Kidney (tissue), 14 donors: ENCODE measurements around the gene GSTA3. TPM values are rescaled to one million over a fixed set of nuclear protein-coding genes. Genes with fewer than 3 reads are reported as not detected.

Source experiments
- DNase-seq, 5 donors: peaks; one replicate each; pipeline ENCODE4 v3.0.0-alpha.2; 2013 to 2020
- FAIRE-seq: peaks from 2 replicates; lab custom pipeline; 2012; peaks lifted over from hg19 to GRCh38; lab: Jason Lieb, UNC
- H3K27ac ChIP-seq, 2 donors: one replicate each; pipeline ENCODE4 v1.7.0; 2013; ENCODE audit warnings: low read depth in 2 of 2, low read length in 2 of 2, inconsistent platforms in 1 of 2
- H3K27me3 ChIP-seq: one replicate; pipeline ENCODE4 v1.7.1; 2013; ENCODE audit warnings: low read length, inconsistent platforms; ENCODE audit not compliant: control insufficient read depth, insufficient read depth
- H3K36me3 ChIP-seq, 3 donors: one replicate each; pipeline versions ENCODE4 v1.7.0 to v1.7.1; 2013; ENCODE audit warnings: low read length in 3 of 3, control low read depth in 1 of 3, inconsistent platforms in 1 of 3; ENCODE audit not compliant: insufficient read depth in 3 of 3, control insufficient read depth in 2 of 3
- H3K4me1 ChIP-seq, 3 donors: one replicate each; pipeline versions ENCODE4 v1.7.0 to v1.7.1; 2013; ENCODE audit warnings: low read length in 3 of 3, inconsistent platforms in 1 of 3, low read depth in 1 of 3; ENCODE audit not compliant: control insufficient read depth in 2 of 3, insufficient read depth in 2 of 3
- H3K4me3 ChIP-seq, 3 donors: one replicate each; pipeline versions ENCODE4 v1.7.0 to v1.8.1; 2013; ENCODE audit warnings: low read length in 3 of 3, control low read depth in 1 of 3, inconsistent platforms in 1 of 3
- H3K9ac ChIP-seq, 3 donors: one replicate each; pipeline versions ENCODE4 v1.7.0 to v1.7.1; 2013; ENCODE audit warnings: low read length in 3 of 3, control low read depth in 1 of 3, inconsistent platforms in 1 of 3
- H3K9me3 ChIP-seq, 3 donors: one replicate each; pipeline versions ENCODE4 v1.7.0 to v1.7.1; 2013; ENCODE audit warnings: low read length in 3 of 3, control low read depth in 1 of 3, inconsistent platforms in 1 of 3; ENCODE audit not compliant: control insufficient read depth in 2 of 3, insufficient read depth in 1 of 3
- CTCF ChIP-seq: IDR thresholded peaks from 3 replicates; pipeline ENCODE4 v1.5.1; 2012; ENCODE audit warnings: mild to moderate bottlenecking, moderate library complexity, borderline replicate concordance; ENCODE audit not compliant: insufficient read depth; ENCODE audit errors: extremely low read depth
- intact Hi-C: fragments of 100-400 bp; cut with DNase I; formaldehyde crosslinking; loops from one replicate; pipeline ENCODE4 v1.11.1; 2022
- polyA plus RNA-seq: library from polyadenylated mRNA; stranded (reverse); fragments of 350-450 nt; fragmentation: Illumina TruSeq; extraction: RNeasy Lipid Tissue Mini Kit (QIAGEN cat#74804); gene quantifications from one replicate; pipeline ENCODE4 v1.2.3, GENCODE V29; 2014; ENCODE audit warnings: low read depth, low replicate concordance; ENCODE audit not compliant: insufficient read depth
- total RNA-seq: library from RNA; stranded (reverse); fragmentation: NEBNext Ultra II Directional; extraction: Animal tissue kit (Norgen Biotek cat#: 25700); gene quantifications from one replicate; pipeline ENCODE4 v1.2.1, GENCODE V29; 2021
- donor health status: control.
- donor health status: control.
- donor health status: control.
- donor health status: control.
- donor health status: control.
- donor health status: DM: yes; HTN: yes; CAD: no.
- donor health status: Normal renal cell carcinoma (clear cell type).

GSTA3 gene
- total and polyA plus RNA-seq, 2 donors from 2014 or later, result not detected

- TF ChIP-seq CTCF, result no peak
Observed at GRCh38 chr6:52894285-52894684, 15.2 kb downstream of the GSTA3 start.

GRCh38 chr6:52893803-52894202 is 15.7 kb downstream of the GSTA3 start:
- no peak overlapping the region for H3K9ac ChIP-seq

More at GRCh38 chr6:52894285-52894684, 15.2 kb downstream of the GSTA3 start:
- Histone ChIP-seq H3K4me3 (no peak overlapping the region), H3K36me3 (no peaks in the 10 kb centered on the region), H3K4me1 (no peaks in the 10 kb centered on the region), H3K27ac (no peak overlapping the region), H3K9ac (no peak overlapping the region), H3K27me3 (no peaks in the 10 kb centered on the region), H3K9me3 (no peaks in the 10 kb centered on the region)
- no peak for DNase-seq
- intact Hi-C loops, result no loop called here
- FAIRE-seq, result no peak

GRCh38 chr6:52893221-52893620 is 16.3 kb downstream of the GSTA3 start:
- Histone ChIP-seq H3K36me3 (no peaks in the 10 kb centered on the region), H3K4me3 (no peak overlapping the region), H3K4me1 (no peaks in the 10 kb centered on the region), H3K9ac (no peak overlapping the region), H3K9me3 (no peaks in the 10 kb centered on the region), H3K27ac (no peak overlapping the region), H3K27me3 (no peaks in the 10 kb centered on the region)
- DNase-seq, result no peak
- no peak for TF ChIP-seq CTCF
- FAIRE-seq, result no peak
- intact Hi-C loops, result no loop called here

More at GRCh38 chr6:52893803-52894202, 15.7 kb downstream of the GSTA3 start:
- intact Hi-C loops, result no loop called here
- Histone ChIP-seq H3K27ac (no peak overlapping the region), H3K27me3 (no peaks in the 10 kb centered on the region), H3K36me3 (no peaks in the 10 kb centered on the region), H3K9me3 (no peaks in the 10 kb centered on the region), H3K4me1 (no peaks in the 10 kb centered on the region), H3K4me3 (no peak overlapping the region)
- no peak for TF ChIP-seq CTCF
- FAIRE-seq (no peak), DNase-seq (no peak)

- intact Hi-C loops, result no loop called here
- no peaks in the 10 kb centered on the region for H3K4me1 ChIP-seq
- FAIRE-seq, result no peak
- no peak overlapping the region for H3K9ac ChIP-seq
- no peaks in the 10 kb centered on the region for H3K27me3 ChIP-seq
- H3K27ac ChIP-seq, result no peak overlapping the region
- no peaks in the 10 kb centered on the region for H3K36me3 ChIP-seq
- no peaks in the 10 kb centered on the region for H3K9me3 ChIP-seq
- TF ChIP-seq CTCF, result no peak
- H3K4me3 ChIP-seq, result no peak overlapping the region
- DNase-seq, result no peak
Observed at GRCh38 chr6:52890018-52890417, 19.5 kb downstream of the GSTA3 start.
